ENCODE results near the gene GDNF. TPM values are rescaled to one million over a fixed set of nuclear protein-coding genes. Genes with fewer than 3 reads are reported as not detected.
A peak's percentile ranks its signal among the peaks of the same experiment; 100 is the strongest.

GDNF gene, protein sequence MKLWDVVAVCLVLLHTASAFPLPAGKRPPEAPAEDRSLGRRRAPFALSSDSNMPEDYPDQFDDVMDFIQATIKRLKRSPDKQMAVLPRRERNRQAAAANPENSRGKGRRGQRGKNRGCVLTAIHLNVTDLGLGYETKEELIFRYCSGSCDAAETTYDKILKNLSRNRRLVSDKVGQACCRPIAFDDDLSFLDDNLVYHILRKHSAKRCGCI
- 7.8 TPM for polyA plus RNA-seq (2013, experiment 1 of 2)
- polyA plus RNA-seq (2013, experiment 2 of 2): 7.9 TPM

DNA sequence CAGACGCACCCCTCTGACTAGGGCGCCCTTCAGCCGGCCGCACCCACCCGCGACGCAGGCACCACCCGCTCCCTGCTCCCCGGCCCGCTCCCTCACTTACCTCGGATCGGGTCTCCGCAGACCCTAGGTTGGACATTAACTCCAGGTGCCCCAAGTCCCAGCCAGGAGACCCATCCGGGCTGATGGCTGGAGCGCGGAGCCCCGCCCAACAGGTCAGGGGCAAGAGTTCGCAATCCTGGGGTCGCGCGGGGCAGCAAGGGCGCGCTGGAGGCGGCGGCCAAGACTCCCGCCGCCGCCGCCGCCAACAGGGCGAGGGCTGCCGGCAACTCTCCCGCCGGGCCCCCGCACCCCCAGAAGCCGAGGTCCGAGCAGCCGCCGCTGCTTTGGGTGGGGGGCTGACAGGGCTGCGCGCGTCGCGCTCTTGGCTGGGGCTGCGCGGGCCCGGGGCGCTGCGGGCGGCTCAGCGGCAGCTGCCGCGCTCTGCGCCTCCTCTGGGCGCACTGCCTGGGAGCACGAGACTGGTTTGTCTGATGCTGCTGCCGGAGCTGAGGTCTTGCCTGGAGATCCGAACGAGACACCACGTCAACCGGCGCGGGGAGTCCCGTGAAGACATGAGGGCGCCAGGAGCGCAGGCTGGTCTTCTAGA, at the start of gene GDNF:
Gene GDNF (minus strand): TSS at position 635 of the 646 bp plus-strand sequence. CDS start 5,245 bp downstream, outside the sequence.
- peak within 1 kb of the TSS; percentile 41 for H4K91ac ChIP-seq (ENCODE audit: low read length)
- H3K79me1 ChIP-seq (replicated peaks; ENCODE audit: low read length, poor library complexity, severe bottlenecking): no peaks in the 10 kb centered on the region
- H3K4me3 ChIP-seq (ENCODE audit: insufficient read depth in 1 of 2, low read depth in 1 of 2, low read length in 2 of 2): peak within 1 kb of the TSS; percentile 61 to 87
- peak within 1 kb of the TSS in 1 of 2 experiments; percentile 60 for H2BK12ac ChIP-seq (ENCODE audit: low read length in 2 of 2)
- H3K27me3 ChIP-seq (ENCODE audit: control insufficient read depth in 1 of 2, insufficient read depth in 1 of 2, low read length in 2 of 2): peaks cover 33 to 65% of the 10 kb centered on the region in 2 experiments
- no peak within 1 kb of the TSS for H2AK5ac ChIP-seq (ENCODE audit: low read length, severe bottlenecking)
- H2BK5ac ChIP-seq (ENCODE audit: low read depth, low read length, poor library complexity, severe bottlenecking): no peak within 1 kb of the TSS
- peak within 1 kb of the TSS; percentile 62 for H2BK120ac ChIP-seq (ENCODE audit: low read depth, low read length)
- H3K36me3 ChIP-seq (ENCODE audit: control insufficient read depth in 1 of 2, insufficient read depth in 2 of 2, low read depth in 1 of 2, low read length in 2 of 2): no peaks in the 10 kb centered on the region
- H3K23ac ChIP-seq (ENCODE audit: low read length in 2 of 2): peak within 1 kb of the TSS in 1 of 2 experiments; percentile 80
- H2AFZ ChIP-seq (ENCODE audit: low read depth, low read length): peak within 1 kb of the TSS; percentile 75
- H3K4me1 ChIP-seq (ENCODE audit: control insufficient read depth, insufficient read depth, low read depth, low read length): peaks cover 46% of the 10 kb centered on the region
- H3K9ac ChIP-seq (ENCODE audit: low read length): peak within 1 kb of the TSS; percentile 88
- DNase-seq: peak; percentile 77
- peak within 1 kb of the TSS; percentile 97 for H3K4me2 ChIP-seq (ENCODE audit: low read length, poor library complexity, severe bottlenecking)
- H3K14ac ChIP-seq (ENCODE audit: low read length in 2 of 2): peak within 1 kb of the TSS in 1 of 2 experiments; percentile 59
- H2BK15ac ChIP-seq (ENCODE audit: low read depth, poor library complexity, severe bottlenecking): peak within 1 kb of the TSS; percentile 90
- no peaks in the 10 kb centered on the region for H3K9me3 ChIP-seq (ENCODE audit: control insufficient read depth, low read length)
- under 1% methylated on average over 29 of the region's 66 CpGs for WGBS
- H4K8ac ChIP-seq (ENCODE audit: low read length): peak within 1 kb of the TSS; percentile 16
- peak within 1 kb of the TSS; percentile 49 to 81 for H3K4ac ChIP-seq (ENCODE audit: low read depth in 1 of 2, low read length in 2 of 2)
- no peak within 1 kb of the TSS for H3K27ac ChIP-seq (ENCODE audit: low read length, poor library complexity, severe bottlenecking)
- H3K18ac ChIP-seq (ENCODE audit: low read depth in 1 of 2, low read length in 2 of 2): peak within 1 kb of the TSS; percentile 61 to 70

DNA sequence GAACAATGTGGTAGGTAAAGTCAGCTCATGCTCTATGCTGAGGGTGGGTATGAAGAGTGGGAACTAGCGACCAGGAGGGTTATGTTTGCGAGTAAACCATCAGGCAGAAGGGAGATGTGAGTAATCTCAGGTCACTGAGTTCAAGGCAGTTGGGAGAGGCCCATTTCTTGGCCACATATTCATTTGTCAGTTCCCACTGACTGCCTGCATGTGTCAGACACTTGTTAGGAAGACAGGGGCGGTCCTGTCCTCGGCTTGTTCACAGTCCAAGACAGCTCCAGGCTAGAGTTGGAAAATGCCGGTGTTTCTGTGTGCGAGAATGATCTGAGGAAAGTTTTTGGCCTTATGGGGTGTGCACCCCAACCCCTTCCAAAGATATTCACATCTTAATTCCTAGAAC, 48.6 kb upstream of the GDNF start:
- WGBS: 71% methylated on average over 4 of the region's 6 CpGs
- Histone ChIP-seq H3K9ac (ENCODE audit: low read length) (no peak overlapping the region), H3K36me3 (ENCODE audit: control insufficient read depth in 1 of 2, insufficient read depth in 2 of 2, low read depth in 1 of 2, low read length in 2 of 2) (no peaks in the 10 kb centered on the region), H2AK5ac (ENCODE audit: low read length, severe bottlenecking) (no peak overlapping the region), H2BK5ac (ENCODE audit: low read depth, low read length, poor library complexity, severe bottlenecking) (no peak overlapping the region), H3K18ac (ENCODE audit: low read depth in 1 of 2, low read length in 2 of 2) (no peak overlapping the region), H3K14ac (ENCODE audit: low read length in 2 of 2) (no peak overlapping the region), H4K8ac (ENCODE audit: low read length) (no peak overlapping the region), H3K79me1 (replicated peaks; ENCODE audit: low read length, poor library complexity, severe bottlenecking) (no peaks in the 10 kb centered on the region), H3K23ac (ENCODE audit: low read length in 2 of 2) (no peak overlapping the region), H3K4me1 (ENCODE audit: control insufficient read depth, insufficient read depth, low read depth, low read length) (peaks cover 2% of the 10 kb centered on the region), H2BK15ac (ENCODE audit: low read depth, poor library complexity, severe bottlenecking) (no peak overlapping the region), H2AFZ (ENCODE audit: low read depth, low read length) (no peak overlapping the region), H3K27me3 (ENCODE audit: control insufficient read depth in 1 of 2, insufficient read depth in 1 of 2, low read length in 2 of 2) (peaks cover 0 to 6% of the 10 kb centered on the region in 2 experiments), H2BK12ac (ENCODE audit: low read length in 2 of 2) (no peak overlapping the region), H2BK120ac (ENCODE audit: low read depth, low read length) (no peak overlapping the region), H3K27ac (ENCODE audit: low read length, poor library complexity, severe bottlenecking) (no peak overlapping the region), H3K4ac (ENCODE audit: low read depth in 1 of 2, low read length in 2 of 2) (no peak overlapping the region), H3K9me3 (ENCODE audit: control insufficient read depth, low read length) (no peaks in the 10 kb centered on the region), H3K4me2 (ENCODE audit: low read length, poor library complexity, severe bottlenecking) (no peak overlapping the region), H4K91ac (ENCODE audit: low read length) (no peak overlapping the region), H3K4me3 (ENCODE audit: insufficient read depth in 1 of 2, low read depth in 1 of 2, low read length in 2 of 2) (no peak overlapping the region)
- DNase-seq: peak; percentile 41

DNA sequence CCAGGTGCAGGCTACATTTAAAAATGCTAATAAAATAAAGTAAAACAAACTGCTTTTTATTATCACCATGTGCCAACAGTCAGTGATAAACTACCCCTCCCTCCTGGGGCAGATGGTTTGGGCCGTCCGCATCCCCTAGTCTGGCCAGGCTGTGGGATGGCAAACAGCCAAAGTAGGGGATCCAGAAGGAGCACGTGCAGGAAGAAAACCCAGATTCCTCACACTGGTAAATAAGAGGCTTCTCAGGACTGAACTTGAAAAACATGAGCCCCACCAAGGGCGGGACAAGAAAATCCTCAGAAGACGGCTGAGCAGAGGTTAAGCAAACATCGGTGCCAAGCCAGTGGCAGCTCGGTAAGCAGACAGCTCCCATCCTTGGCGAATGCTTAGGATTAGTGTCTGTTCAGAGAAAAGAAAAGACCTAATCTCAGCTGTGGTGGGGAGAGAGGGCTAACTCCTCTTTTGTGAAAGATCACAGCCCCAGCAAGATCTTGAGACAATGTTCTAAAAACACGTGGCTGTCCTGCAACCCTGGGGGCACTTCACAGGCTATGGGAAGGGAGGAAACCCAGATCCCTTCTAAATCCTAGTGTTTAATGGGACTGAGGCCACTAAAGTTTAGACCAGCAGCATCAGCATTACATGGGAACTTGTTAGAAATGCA, 46.5 kb upstream of the GDNF start:
- Histone ChIP-seq H4K8ac (ENCODE audit: low read length) (no peak overlapping the region), H3K4me2 (ENCODE audit: low read length, poor library complexity, severe bottlenecking) (no peak overlapping the region), H3K18ac (ENCODE audit: low read depth in 1 of 2, low read length in 2 of 2) (no peak overlapping the region), H3K79me1 (replicated peaks; ENCODE audit: low read length, poor library complexity, severe bottlenecking) (no peaks in the 10 kb centered on the region), H2BK120ac (ENCODE audit: low read depth, low read length) (no peak overlapping the region), H3K4me1 (ENCODE audit: control insufficient read depth, insufficient read depth, low read depth, low read length) (peaks cover 2% of the 10 kb centered on the region), H3K36me3 (ENCODE audit: control insufficient read depth in 1 of 2, insufficient read depth in 2 of 2, low read depth in 1 of 2, low read length in 2 of 2) (no peaks in the 10 kb centered on the region), H3K4ac (ENCODE audit: low read depth in 1 of 2, low read length in 2 of 2) (peak overlapping the region in 1 of 2 experiments; percentile 6), H3K27me3 (ENCODE audit: control insufficient read depth in 1 of 2, insufficient read depth in 1 of 2, low read length in 2 of 2) (peaks cover 4 to 15% of the 10 kb centered on the region in 2 experiments), H3K9ac (ENCODE audit: low read length) (no peak overlapping the region), H3K14ac (ENCODE audit: low read length in 2 of 2) (no peak overlapping the region), H2AFZ (ENCODE audit: low read depth, low read length) (no peak overlapping the region), H3K4me3 (ENCODE audit: insufficient read depth in 1 of 2, low read depth in 1 of 2, low read length in 2 of 2) (no peak overlapping the region), H3K9me3 (ENCODE audit: control insufficient read depth, low read length) (no peaks in the 10 kb centered on the region), H4K91ac (ENCODE audit: low read length) (no peak overlapping the region), H2BK5ac (ENCODE audit: low read depth, low read length, poor library complexity, severe bottlenecking) (no peak overlapping the region), H2AK5ac (ENCODE audit: low read length, severe bottlenecking) (no peak overlapping the region), H3K23ac (ENCODE audit: low read length in 2 of 2) (no peak overlapping the region), H2BK15ac (ENCODE audit: low read depth, poor library complexity, severe bottlenecking) (no peak overlapping the region), H2BK12ac (ENCODE audit: low read length in 2 of 2) (no peak overlapping the region), H3K27ac (ENCODE audit: low read length, poor library complexity, severe bottlenecking) (no peak overlapping the region)
- 79% methylated on average over 9 of the region's 9 CpGs for WGBS
- DNase-seq: no peak

- Histone ChIP-seq H3K36me3 (ENCODE audit: control insufficient read depth in 1 of 2, insufficient read depth in 2 of 2, low read depth in 1 of 2, low read length in 2 of 2) (no peaks in the 10 kb centered on the region), H2BK5ac (ENCODE audit: low read depth, low read length, poor library complexity, severe bottlenecking) (no peak overlapping the region), H2AFZ (ENCODE audit: low read depth, low read length) (no peak overlapping the region), H3K14ac (ENCODE audit: low read length in 2 of 2) (no peak overlapping the region), H4K8ac (ENCODE audit: low read length) (no peak overlapping the region), H3K4me2 (ENCODE audit: low read length, poor library complexity, severe bottlenecking) (no peak overlapping the region), H2BK15ac (ENCODE audit: low read depth, poor library complexity, severe bottlenecking) (no peak overlapping the region), H2AK5ac (ENCODE audit: low read length, severe bottlenecking) (no peak overlapping the region), H4K91ac (ENCODE audit: low read length) (no peak overlapping the region), H3K4me1 (ENCODE audit: control insufficient read depth, insufficient read depth, low read depth, low read length) (no peaks in the 10 kb centered on the region), H3K18ac (ENCODE audit: low read depth in 1 of 2, low read length in 2 of 2) (peak overlapping the region in 1 of 2 experiments; percentile 25), H3K9ac (ENCODE audit: low read length) (no peak overlapping the region), H3K9me3 (ENCODE audit: control insufficient read depth, low read length) (no peaks in the 10 kb centered on the region), H3K4me3 (ENCODE audit: insufficient read depth in 1 of 2, low read depth in 1 of 2, low read length in 2 of 2) (no peak overlapping the region), H3K23ac (ENCODE audit: low read length in 2 of 2) (no peak overlapping the region), H2BK12ac (ENCODE audit: low read length in 2 of 2) (no peak overlapping the region), H3K4ac (ENCODE audit: low read depth in 1 of 2, low read length in 2 of 2) (no peak overlapping the region), H3K27ac (ENCODE audit: low read length, poor library complexity, severe bottlenecking) (no peak overlapping the region), H3K79me1 (replicated peaks; ENCODE audit: low read length, poor library complexity, severe bottlenecking) (no peaks in the 10 kb centered on the region), H3K27me3 (ENCODE audit: control insufficient read depth in 1 of 2, insufficient read depth in 1 of 2, low read length in 2 of 2) (peaks cover 19 to 47% of the 10 kb centered on the region in 2 experiments), H2BK120ac (ENCODE audit: low read depth, low read length) (no peak overlapping the region)
- WGBS: 34% methylated on average over 3 of the region's 3 CpGs
- DNase-seq: peak; percentile 83
Observed at GRCh38 chr5:37882636-37883035, 42.8 kb upstream of the GDNF start.

Data from mesenchymal stem cell (in vitro differentiated cells and primary cell).